OCI-LY7 (cell line): ENCODE results near the gene ZNF138.

ENCODE experiments used
- CTCF ChIP-seq: fragments of 200-600 bp; sonication (generic); conservative IDR thresholded peaks from 2 replicates; pipeline ENCODE4 v1.5.1; 2014; ENCODE audit warnings: mild to moderate bottlenecking, antibody characterized with exemption, low read length, moderate library complexity, mixed read lengths
- EZH2phosphoT487 ChIP-seq: fragments of 200-600 bp; sonication (generic); IDR thresholded peaks from 2 replicates; pipeline ENCODE4 v1.6.1; 2018; ENCODE audit warnings: low read depth, borderline replicate concordance, mild to moderate bottlenecking, mixed run types, antibody characterized with exemption, low read length, moderate library complexity, mixed read lengths

GRCh38 chr7:64869912-64870562, 75.8 kb downstream of the ZNF138 start:
- no peak for TF ChIP-seq CTCF
- no peak for TF ChIP-seq EZH2phosphoT487
